Stimulated activated CD8-positive, alpha-beta memory T cell treated with anti-CD3 and anti-CD28 coated beads, Interleukin-15, amount 100 ng/mL, for 1 hour (primary cell): Measurements from ENCODE around the gene CFAP97D1.

Source experiments
- DNase-seq: peaks from one replicate; pipeline ENCODE4 v3.0.0-alpha.2; 2020; ENCODE audit warnings: low read depth

Gene CFAP97D1

GRCh38 chr17:43827596-43827995 lies 47.4 kb downstream of the CFAP97D1 start:
- no peak for DNase-seq

- no peak for DNase-seq
Measured at GRCh38 chr17:43829738-43830137, 49.5 kb downstream of the CFAP97D1 start.

GRCh38 chr17:43830510-43831140 lies 50.4 kb downstream of the CFAP97D1 start:
- DNase-seq, result no peak

- no peak for DNase-seq
Measured at GRCh38 chr17:43831633-43832032, 51.4 kb downstream of the CFAP97D1 start.

GRCh38 chr17:43832168-43832975 lies 52.1 kb downstream of the CFAP97D1 start:
- DNase-seq, result no peak

GRCh38 chr17:43832976-43833829 lies 53.0 kb downstream of the CFAP97D1 start, which contains the start of gene MPP3:
TSS of gene MPP3 (minus strand) at chr17:43833146. CDS start at chr17:43831906, 1,240 bp downstream.
- no peak for DNase-seq

- DNase-seq, result no peak
Measured at GRCh38 chr17:43834106-43834505, 53.9 kb downstream of the CFAP97D1 start.
